GM19452 (cell line): ENCODE results near the gene SLC35G1.

ENCODE experiments used
- ATAC-seq: cut with Tn5 transposase; IDR thresholded peaks from one replicate; pipeline ENCODE4 v1.9.1; 2021; ENCODE audit not compliant: unreplicated experiment

Gene SLC35G1, protein sequence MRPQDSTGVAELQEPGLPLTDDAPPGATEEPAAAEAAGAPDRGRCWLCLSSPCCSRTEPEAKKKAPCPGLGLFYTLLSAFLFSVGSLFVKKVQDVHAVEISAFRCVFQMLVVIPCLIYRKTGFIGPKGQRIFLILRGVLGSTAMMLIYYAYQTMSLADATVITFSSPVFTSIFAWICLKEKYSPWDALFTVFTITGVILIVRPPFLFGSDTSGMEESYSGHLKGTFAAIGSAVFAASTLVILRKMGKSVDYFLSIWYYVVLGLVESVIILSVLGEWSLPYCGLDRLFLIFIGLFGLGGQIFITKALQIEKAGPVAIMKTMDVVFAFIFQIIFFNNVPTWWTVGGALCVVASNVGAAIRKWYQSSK

DNA sequence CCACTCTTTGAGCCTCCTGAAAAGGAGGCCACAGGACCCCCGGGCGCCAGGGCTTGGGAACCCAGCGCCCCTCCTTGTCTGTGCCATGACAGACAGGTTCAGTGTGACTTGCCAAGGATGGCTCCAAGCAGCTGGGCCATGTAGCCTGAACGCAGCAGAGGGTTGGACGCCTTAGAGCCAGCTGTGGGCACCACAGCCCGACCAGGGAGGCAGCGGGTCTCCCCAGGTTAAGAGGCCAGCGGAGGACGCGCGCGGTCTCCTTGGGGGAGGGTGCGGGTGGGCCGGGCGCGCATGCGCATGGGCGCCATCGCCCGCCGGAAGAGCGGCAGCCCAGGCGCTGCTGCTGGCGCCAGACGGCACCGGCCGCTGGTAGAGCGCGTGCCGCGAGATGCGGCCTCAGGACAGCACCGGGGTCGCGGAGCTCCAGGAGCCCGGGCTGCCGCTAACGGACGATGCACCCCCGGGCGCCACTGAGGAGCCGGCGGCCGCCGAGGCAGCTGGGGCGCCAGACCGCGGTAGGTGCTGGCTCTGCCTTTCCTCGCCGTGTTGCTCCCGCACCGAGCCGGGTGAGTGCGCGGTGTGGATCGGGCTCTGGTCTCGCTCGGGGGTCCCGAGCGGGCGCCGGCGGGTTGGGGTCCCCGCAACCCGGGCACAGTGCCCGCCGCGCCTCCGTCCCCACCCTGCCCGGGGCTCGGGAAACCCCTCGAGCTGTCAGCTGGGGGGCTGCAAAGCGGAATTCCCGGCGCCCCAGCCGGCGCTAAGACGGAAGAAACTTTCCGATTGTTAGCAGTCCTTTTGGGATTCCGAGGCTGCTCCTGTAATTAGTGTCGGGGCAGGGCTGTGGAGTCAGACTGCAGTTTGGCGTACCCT, at the start of gene SLC35G1:
SLC35G1 (plus strand) TSS at position 333 of the 870 bp plus-strand sequence; CDS start at position 389, 56 bp downstream.
- ATAC-seq, result peak; percentile 93

DNA sequence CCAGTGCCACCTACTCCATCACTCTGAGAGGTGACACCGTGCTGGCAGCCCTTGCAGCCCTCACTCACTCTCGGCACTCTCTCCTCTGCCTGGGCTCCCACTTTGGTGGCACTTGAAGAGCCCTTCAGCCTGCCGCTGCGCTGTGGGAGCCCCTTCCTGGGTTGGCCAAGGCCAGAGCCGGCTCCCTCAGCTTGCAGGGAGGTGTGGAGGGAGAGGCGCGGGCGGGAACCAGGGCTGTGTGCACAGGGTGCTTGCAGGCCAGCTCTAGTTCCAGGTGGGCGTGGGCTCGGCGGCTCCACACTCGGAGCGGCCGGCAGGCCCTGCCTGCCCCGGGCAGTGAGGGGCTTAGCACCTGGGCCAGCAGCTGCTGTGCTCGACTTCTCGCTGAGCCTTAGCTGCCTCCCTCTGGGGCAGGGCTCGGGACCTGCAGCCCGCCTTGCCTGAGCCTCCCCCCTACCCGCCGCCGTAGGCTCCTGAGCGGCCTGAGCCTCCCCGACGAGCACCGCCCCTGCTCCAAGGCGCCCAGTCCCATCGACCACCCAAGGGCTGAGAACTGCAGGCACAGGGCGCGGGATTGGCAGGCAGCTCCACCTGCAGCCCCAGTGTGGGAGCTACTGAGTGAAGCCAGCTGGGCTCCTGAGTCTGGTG, 48.7 kb upstream of the SLC35G1 start:
- no peak for ATAC-seq

- ATAC-seq, result no peak
Measured at GRCh38 chr10:93849593-93849992, 44.2 kb upstream of the SLC35G1 start.

DNA sequence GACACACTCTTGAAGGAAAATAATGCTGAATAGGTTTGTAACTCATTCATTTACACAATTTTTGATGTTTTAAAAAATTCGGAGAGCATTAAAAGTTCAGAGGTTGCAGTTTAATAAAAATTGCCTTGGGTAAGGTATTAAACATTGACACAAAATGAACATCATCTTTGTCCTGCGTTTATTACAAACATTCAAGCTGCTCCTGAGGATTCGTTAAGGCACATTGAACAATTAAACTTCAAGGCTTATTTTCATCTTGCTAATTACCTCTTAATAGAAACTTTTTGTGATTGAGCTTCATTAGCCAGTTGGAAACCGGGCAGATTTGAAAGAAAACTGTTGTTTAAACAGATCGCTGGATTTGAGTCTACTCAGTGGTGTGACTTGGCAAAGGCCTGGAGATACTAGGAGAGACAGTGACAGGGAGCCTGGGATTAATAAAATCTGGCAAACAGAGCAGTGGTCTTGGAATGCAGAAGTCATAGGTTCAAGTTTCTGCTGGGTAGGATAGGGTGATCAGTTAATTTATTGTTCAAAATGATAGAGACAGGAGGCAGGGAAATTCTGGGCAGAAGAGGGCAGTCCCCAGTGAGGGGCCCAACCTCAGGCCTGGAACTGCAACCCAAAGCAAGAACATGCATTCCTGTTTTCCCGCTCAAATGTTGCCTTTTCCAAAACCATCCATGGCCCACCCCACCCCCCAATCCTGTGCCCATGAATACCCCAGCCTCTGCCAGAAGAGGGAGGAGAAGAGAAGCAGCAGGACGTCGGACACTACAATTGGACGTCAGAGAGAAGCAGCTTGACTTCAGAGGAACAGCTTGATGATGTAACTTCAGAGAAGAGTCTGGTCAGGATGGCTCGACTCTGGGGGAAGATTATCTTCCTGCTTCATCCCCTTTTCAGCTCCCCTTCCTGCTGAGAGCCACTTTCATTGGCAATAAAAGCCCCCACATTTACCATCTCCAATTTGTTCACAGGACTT, 43.5 kb upstream of the SLC35G1 start:
- no peak for ATAC-seq

GRCh38 chr10:93851169-93851568, 42.6 kb upstream of the SLC35G1 start:
- no peak for ATAC-seq

- ATAC-seq, result no peak
Measured at GRCh38 chr10:93852476-93853095, 41.2 kb upstream of the SLC35G1 start.

DNA sequence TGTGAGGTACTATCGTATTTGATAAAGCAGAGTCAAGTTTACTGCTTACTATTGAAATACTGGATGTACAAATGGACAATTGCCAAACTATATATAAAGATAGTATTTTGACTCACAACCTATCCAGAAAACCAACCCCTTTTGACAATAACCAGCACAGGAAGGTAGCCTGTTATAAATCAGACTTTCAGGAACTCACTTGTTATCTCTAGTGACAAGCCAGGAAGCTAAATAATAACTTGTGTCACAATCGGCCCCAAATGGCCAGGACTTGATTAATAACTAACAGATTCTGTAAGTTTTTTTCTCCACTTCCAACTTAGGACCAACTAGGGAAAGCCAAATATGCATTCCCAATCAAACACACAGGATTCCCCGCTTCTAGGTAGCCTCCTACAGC, 38.8 kb upstream of the SLC35G1 start:
- ATAC-seq, result no peak

- ATAC-seq, result no peak
Measured at GRCh38 chr10:93856349-93857145, 37.2 kb upstream of the SLC35G1 start.

DNA sequence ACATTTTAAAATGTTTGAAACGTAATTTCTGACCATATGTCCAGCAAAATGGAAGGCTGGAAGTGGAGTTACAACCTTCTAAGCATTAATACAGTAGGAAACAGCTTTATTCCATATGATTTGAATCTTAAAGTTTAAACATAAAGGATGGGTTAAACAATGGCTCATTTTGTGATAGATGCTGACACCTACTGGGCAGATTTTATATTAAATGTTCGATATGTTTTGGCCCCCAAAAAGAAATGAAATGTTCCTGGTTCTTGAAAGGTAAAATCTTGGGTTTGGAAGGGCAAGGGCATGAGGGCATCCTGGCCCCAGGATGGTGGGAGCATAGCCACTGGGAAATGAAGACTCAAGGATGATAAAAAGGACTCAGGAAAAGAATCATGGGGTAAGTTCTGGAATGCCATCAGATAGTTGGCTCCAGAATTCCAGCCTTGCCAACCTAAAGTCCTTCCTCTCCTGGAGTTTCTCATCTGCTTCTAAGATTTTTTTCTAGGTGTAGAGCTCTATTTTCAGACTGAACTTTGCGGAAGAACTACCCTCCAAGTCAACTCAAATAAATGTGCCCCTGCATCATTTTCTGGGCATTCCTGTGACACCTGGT, 34.6 kb upstream of the SLC35G1 start:
- ATAC-seq, result no peak

GRCh38 chr10:93861825-93862224, 32.0 kb upstream of the SLC35G1 start:
- ATAC-seq, result no peak

- no peak for ATAC-seq
Measured at GRCh38 chr10:93865794-93866425, 27.9 kb upstream of the SLC35G1 start.

DNA sequence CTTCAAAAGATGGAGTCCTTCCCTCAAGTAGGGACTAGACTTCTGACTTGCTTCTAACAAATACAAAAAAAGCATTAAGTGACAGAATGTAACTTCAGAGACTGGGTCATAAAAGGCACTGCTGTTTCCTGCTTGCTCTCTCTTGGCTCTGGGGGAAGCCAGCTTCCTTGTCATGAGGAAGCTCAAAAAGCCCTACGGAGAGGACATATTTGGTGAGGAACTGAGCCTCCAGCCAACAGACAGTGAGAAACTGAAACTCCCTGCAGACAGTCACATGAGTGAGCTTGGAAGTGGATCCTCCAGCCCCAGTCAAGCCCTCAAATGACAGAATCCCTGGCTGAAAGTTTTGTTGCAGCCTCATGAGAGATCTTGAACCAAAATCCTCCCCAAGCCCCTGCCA, 26.3 kb upstream of the SLC35G1 start:
- no peak for ATAC-seq

GRCh38 chr10:93871671-93872204, 22.0 kb upstream of the SLC35G1 start:
- ATAC-seq, result no peak

- no peak for ATAC-seq
Measured at GRCh38 chr10:93872375-93873158, 21.2 kb upstream of the SLC35G1 start.

GRCh38 chr10:93873420-93874115, 20.2 kb upstream of the SLC35G1 start:
- ATAC-seq, result no peak

- ATAC-seq, result no peak
Measured at GRCh38 chr10:93874309-93875031, 19.3 kb upstream of the SLC35G1 start.
